ENCODE data around the gene HLTF.
A peak's percentile ranks its signal among the peaks of the same experiment; 100 is the strongest.

Gene HLTF

GRCh38 chr3:149020196-149020838 is 66.0 kb downstream of the HLTF start:
- H3K4me3 Mint-ChIP-seq: no peak overlapping the region
- peak overlapping the region; percentile 14 for H3K27ac Mint-ChIP-seq
- ATAC-seq (ENCODE audit: low read depth): no peak
- H3K4me1 Mint-ChIP-seq: peaks cover 5% of the 10 kb centered on the region
- DNase-seq (ENCODE audit: low spot score in 2 of 2): no peak
- H3K9me3 Mint-ChIP-seq: peaks cover 5% of the 10 kb centered on the region
- H3K36me3 Mint-ChIP-seq: peaks cover 38% of the 10 kb centered on the region
- no peaks in the 10 kb centered on the region for H3K27me3 Mint-ChIP-seq

GRCh38 chr3:149019580-149019979 is 66.8 kb downstream of the HLTF start:
- DNase-seq (ENCODE audit: low spot score in 2 of 2): no peak
- H3K36me3 Mint-ChIP-seq: peaks cover 36% of the 10 kb centered on the region
- no peaks in the 10 kb centered on the region for H3K27me3 Mint-ChIP-seq
- ATAC-seq (ENCODE audit: low read depth): no peak
- peaks cover 5% of the 10 kb centered on the region for H3K4me1 Mint-ChIP-seq
- no peak overlapping the region for H3K4me3 Mint-ChIP-seq
- H3K9me3 Mint-ChIP-seq: peaks cover 1% of the 10 kb centered on the region
- no peak overlapping the region for H3K27ac Mint-ChIP-seq

GRCh38 chr3:149018247-149018646 is 68.1 kb downstream of the HLTF start:
- Mint-ChIP-seq H3K9me3 (no peaks in the 10 kb centered on the region), H3K4me3 (no peak overlapping the region), H3K4me1 (peaks cover 5% of the 10 kb centered on the region), H3K36me3 (peaks cover 34% of the 10 kb centered on the region), H3K27ac (no peak overlapping the region), H3K27me3 (no peaks in the 10 kb centered on the region)
- no peak for ATAC-seq (ENCODE audit: low read depth)
- DNase-seq (ENCODE audit: low spot score in 2 of 2): no peak

- no peaks in the 10 kb centered on the region for H3K9me3 Mint-ChIP-seq
- H3K4me3 Mint-ChIP-seq: no peak overlapping the region
- H3K27me3 Mint-ChIP-seq: no peaks in the 10 kb centered on the region
- ATAC-seq (ENCODE audit: low read depth): no peak
- no peak for DNase-seq (ENCODE audit: low spot score in 2 of 2)
- peaks cover 5% of the 10 kb centered on the region for H3K4me1 Mint-ChIP-seq
- H3K36me3 Mint-ChIP-seq: peaks cover 31% of the 10 kb centered on the region
- no peak overlapping the region for H3K27ac Mint-ChIP-seq
Observed at GRCh38 chr3:149016669-149017541, 69.4 kb downstream of the HLTF start.

GRCh38 chr3:149016242-149016641 is 70.1 kb downstream of the HLTF start:
- peaks cover 5% of the 10 kb centered on the region for H3K4me1 Mint-ChIP-seq
- ATAC-seq (ENCODE audit: low read depth): no peak
- H3K9me3 Mint-ChIP-seq: no peaks in the 10 kb centered on the region
- H3K36me3 Mint-ChIP-seq: peaks cover 30% of the 10 kb centered on the region
- H3K27me3 Mint-ChIP-seq: no peaks in the 10 kb centered on the region
- no peak overlapping the region for H3K4me3 Mint-ChIP-seq
- no peak overlapping the region for H3K27ac Mint-ChIP-seq
- DNase-seq (ENCODE audit: low spot score in 2 of 2): no peak

- Mint-ChIP-seq H3K27ac (no peak overlapping the region), H3K4me1 (peaks cover 5% of the 10 kb centered on the region), H3K4me3 (no peak overlapping the region), H3K36me3 (peaks cover 33% of the 10 kb centered on the region), H3K27me3 (no peaks in the 10 kb centered on the region), H3K9me3 (no peaks in the 10 kb centered on the region)
- ATAC-seq (ENCODE audit: low read depth) (no peak), DNase-seq (ENCODE audit: low spot score in 2 of 2) (no peak)
Observed at GRCh38 chr3:149015393-149015792, 70.9 kb downstream of the HLTF start.

GRCh38 chr3:149013726-149014125 is 72.6 kb downstream of the HLTF start:
- Mint-ChIP-seq H3K36me3 (peaks cover 34% of the 10 kb centered on the region), H3K27ac (no peak overlapping the region), H3K4me3 (no peak overlapping the region), H3K4me1 (peaks cover 5% of the 10 kb centered on the region), H3K9me3 (no peaks in the 10 kb centered on the region), H3K27me3 (no peaks in the 10 kb centered on the region)
- no peak for DNase-seq (ENCODE audit: low spot score in 2 of 2)
- ATAC-seq (ENCODE audit: low read depth): no peak

GRCh38 chr3:149011676-149012075 is 74.7 kb downstream of the HLTF start:
- peaks cover 44% of the 10 kb centered on the region for H3K36me3 Mint-ChIP-seq
- peaks cover 4% of the 10 kb centered on the region for H3K4me1 Mint-ChIP-seq
- no peak overlapping the region for H3K27ac Mint-ChIP-seq

GRCh38 chr3:149010966-149011365 is 75.4 kb downstream of the HLTF start:
- Mint-ChIP-seq H3K27me3 (no peaks in the 10 kb centered on the region), H3K4me1 (no peaks in the 10 kb centered on the region), H3K4me3 (no peak overlapping the region), H3K9me3 (no peaks in the 10 kb centered on the region), H3K27ac (no peak overlapping the region), H3K36me3 (peaks cover 42% of the 10 kb centered on the region)
- ATAC-seq (ENCODE audit: low read depth) (no peak), DNase-seq (ENCODE audit: low spot score in 2 of 2) (no peak)

More at GRCh38 chr3:149011676-149012075, 74.7 kb downstream of the HLTF start:
- no peak for ATAC-seq (ENCODE audit: low read depth)
- H3K27me3 Mint-ChIP-seq: no peaks in the 10 kb centered on the region
- no peaks in the 10 kb centered on the region for H3K9me3 Mint-ChIP-seq
- DNase-seq (ENCODE audit: low spot score in 2 of 2): no peak
- no peak overlapping the region for H3K4me3 Mint-ChIP-seq

GRCh38 chr3:149010504-149010951 is 75.8 kb downstream of the HLTF start:
- H3K27ac Mint-ChIP-seq: no peak overlapping the region
- H3K4me3 Mint-ChIP-seq: no peak overlapping the region
- no peak for DNase-seq (ENCODE audit: low spot score in 2 of 2)
- H3K36me3 Mint-ChIP-seq: peaks cover 39% of the 10 kb centered on the region
- no peaks in the 10 kb centered on the region for H3K9me3 Mint-ChIP-seq
- H3K4me1 Mint-ChIP-seq: no peaks in the 10 kb centered on the region
- no peak for ATAC-seq (ENCODE audit: low read depth)
- H3K27me3 Mint-ChIP-seq: no peaks in the 10 kb centered on the region

- no peak for DNase-seq (ENCODE audit: low spot score in 2 of 2)
- H3K4me3 Mint-ChIP-seq: no peak overlapping the region
- ATAC-seq (ENCODE audit: low read depth): no peak
- no peaks in the 10 kb centered on the region for H3K27me3 Mint-ChIP-seq
- no peak overlapping the region for H3K27ac Mint-ChIP-seq
- no peaks in the 10 kb centered on the region for H3K4me1 Mint-ChIP-seq
- peaks cover 32% of the 10 kb centered on the region for H3K36me3 Mint-ChIP-seq
- H3K9me3 Mint-ChIP-seq: no peaks in the 10 kb centered on the region
Observed at GRCh38 chr3:149009732-149010131, 76.6 kb downstream of the HLTF start.

GRCh38 chr3:149007567-149008257 is 78.6 kb downstream of the HLTF start:
- no peak for ATAC-seq (ENCODE audit: low read depth)
- Mint-ChIP-seq H3K36me3 (peaks cover 25% of the 10 kb centered on the region), H3K9me3 (no peaks in the 10 kb centered on the region), H3K4me1 (peaks cover 7% of the 10 kb centered on the region), H3K4me3 (no peak overlapping the region), H3K27ac (no peak overlapping the region), H3K27me3 (no peaks in the 10 kb centered on the region)
- DNase-seq (ENCODE audit: low spot score in 2 of 2): no peak

GRCh38 chr3:149005416-149005815 is 80.9 kb downstream of the HLTF start:
- no peak for DNase-seq (ENCODE audit: low spot score in 2 of 2)
- H3K27me3 Mint-ChIP-seq: no peaks in the 10 kb centered on the region
- no peaks in the 10 kb centered on the region for H3K9me3 Mint-ChIP-seq
- peaks cover 22% of the 10 kb centered on the region for H3K36me3 Mint-ChIP-seq
- H3K27ac Mint-ChIP-seq: no peak overlapping the region
- H3K4me1 Mint-ChIP-seq: peaks cover 7% of the 10 kb centered on the region
- ATAC-seq (ENCODE audit: low read depth): no peak
- no peak overlapping the region for H3K4me3 Mint-ChIP-seq

- ATAC-seq (ENCODE audit: low read depth): no peak
- no peaks in the 10 kb centered on the region for H3K27me3 Mint-ChIP-seq
- H3K36me3 Mint-ChIP-seq: peaks cover 25% of the 10 kb centered on the region
- no peak for DNase-seq (ENCODE audit: low spot score in 2 of 2)
- H3K4me3 Mint-ChIP-seq: no peak overlapping the region
- no peaks in the 10 kb centered on the region for H3K9me3 Mint-ChIP-seq
- peaks cover 7% of the 10 kb centered on the region for H3K4me1 Mint-ChIP-seq
- H3K27ac Mint-ChIP-seq: no peak overlapping the region
Observed at GRCh38 chr3:149004622-149005021, 81.7 kb downstream of the HLTF start.

Measured in memory B cell (primary cell).